Natural killer cell (primary cell): Measurements from ENCODE around the gene PCSK5. TPM values are rescaled to one million over a fixed set of nuclear protein-coding genes. Genes with fewer than 3 reads are reported as not detected.

Source experiments
- ATAC-seq, 3 donors: fragments of 150-1000 bp in 2 of 3; fragments of 200-7000 bp in 1 of 3; cut with Tn5 transposase; 1 replicate in 1 of 3; 2 replicates in 2 of 3; pipeline ENCODE4 v1.10.0; 2021; ENCODE audit warnings: mild to moderate bottlenecking in 2 of 3, moderate library complexity in 2 of 3
- DNase-seq, 2 donors: peaks; one replicate each; pipeline versions ENCODE4 v3.0.0 to v3.0.0-alpha.2; 2013 to 2021; ENCODE audit warnings: mixed read lengths in 1 of 2
- H3K27ac ChIP-seq: one replicate; pipeline ENCODE4 v1.5.1; 2013; ENCODE audit warnings: mild to moderate bottlenecking, low read length
- H3K27me3 ChIP-seq: one replicate; pipeline ENCODE4 v1.6.1; 2013; ENCODE audit warnings: low read length; ENCODE audit not compliant: control insufficient read depth, insufficient read depth
- H3K36me3 ChIP-seq: one replicate; pipeline ENCODE4 v1.6.1; 2013; ENCODE audit warnings: low read length; ENCODE audit not compliant: control insufficient read depth, insufficient read depth
- H3K4me1 ChIP-seq: one replicate; pipeline ENCODE4 v1.6.1; 2013; ENCODE audit warnings: low read length; ENCODE audit not compliant: control insufficient read depth, insufficient read depth
- H3K4me3 ChIP-seq: one replicate; pipeline ENCODE4 v1.5.1; 2013; ENCODE audit warnings: low read length
- H3K9me3 ChIP-seq: one replicate; pipeline ENCODE4 v1.6.1; 2013; ENCODE audit warnings: low read length; ENCODE audit not compliant: control insufficient read depth, insufficient read depth
- H3K27ac Mint-ChIP-seq, 2 donors: one replicate each; pipeline ENCODE4 v1.8.0; 2022; ENCODE audit warnings: mild to moderate bottlenecking in 2 of 2, mixed read lengths in 2 of 2, moderate library complexity in 1 of 2
- H3K27me3 Mint-ChIP-seq, 2 donors: one replicate each; pipeline ENCODE4 v1.8.0; 2022; ENCODE audit warnings: low read depth in 2 of 2, mixed read lengths in 2 of 2
- H3K36me3 Mint-ChIP-seq: one replicate; pipeline ENCODE4 v1.8.0; 2022; ENCODE audit warnings: mixed read lengths
- H3K4me1 Mint-ChIP-seq, 2 donors: one replicate each; pipeline ENCODE4 v1.8.0; 2022; ENCODE audit warnings: mixed read lengths in 2 of 2
- H3K4me3 Mint-ChIP-seq: one replicate; pipeline ENCODE4 v1.8.0; 2022; ENCODE audit warnings: mild to moderate bottlenecking, moderate library complexity, mixed read lengths
- H3K9me3 Mint-ChIP-seq, 2 donors: one replicate each; pipeline ENCODE4 v1.8.0; 2022; ENCODE audit warnings: mixed read lengths in 2 of 2
- WGBS: methylation state at CpG from one replicate; pipeline ENCODE4 v1.1.7; 2013; ENCODE audit warnings: missing lambda C conversion rate; ENCODE audit not compliant: insufficient coverage; 5-methylcytosine and 5-hydroxymethylcytosine counted together
- intact Hi-C: fragments of 100-400 bp; cut with micrococcal nuclease; formaldehyde crosslinking; loops from one replicate; pipeline ENCODE4 v1.14.2; 2022
- total RNA-seq, 4 donors: library from RNA; stranded (reverse); fragments of 120-200 nt in 1 of 4; gene quantifications; one replicate each; pipeline versions ENCODE4 v1.2.3 to v1.2.4, GENCODE V29; 2013 to 2022
- TF ChIP-seq, protein P1 (sequence below): fragments of 200-600 bp; IDR thresholded peaks from one replicate; pipeline ENCODE4 v1.8.0; 2022; ENCODE audit warnings: antibody characterized with exemption

PCSK5 gene
- total RNA-seq, 3 donors from 2014 or later (not counting 1 experiment from before 2014, with no cell fraction given) = 2.4 to 13.2 (median 5.7) TPM

DNA sequence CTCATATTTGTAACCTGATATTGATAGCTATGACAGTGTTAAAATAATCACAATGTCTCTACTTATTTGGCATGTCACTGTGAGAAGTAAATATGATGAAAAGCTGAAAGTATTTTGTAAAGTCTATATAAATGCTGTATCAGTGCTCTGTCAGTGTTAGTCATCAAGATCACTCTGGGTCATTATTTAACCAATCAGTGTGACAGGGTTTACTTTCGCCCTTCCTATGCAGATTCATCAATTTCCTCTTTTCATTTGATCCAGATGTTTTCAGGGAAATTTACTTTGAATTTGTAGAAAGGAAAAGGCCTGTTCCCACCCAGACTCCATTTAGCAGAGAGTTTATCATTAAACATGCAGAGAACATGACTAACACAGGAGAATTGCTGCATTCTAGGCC lies 9.9 kb upstream of the PCSK5 start:
- intact Hi-C loops = no loop called here
- H3K36me3 Mint-ChIP-seq = no peaks in the 10 kb centered on the region
- Histone ChIP-seq H3K27ac (no peak overlapping the region), H3K4me3 (no peak overlapping the region), H3K4me1 (no peaks in the 10 kb centered on the region), H3K9me3 (no peaks in the 10 kb centered on the region), H3K36me3 (no peaks in the 10 kb centered on the region), H3K27me3 (no peaks in the 10 kb centered on the region)
- peaks cover 11 to 23% of the 10 kb centered on the region in 2 donors for H3K27me3 Mint-ChIP-seq
- H3K27ac Mint-ChIP-seq = no peak overlapping the region
- TF ChIP-seq, protein P1, sequence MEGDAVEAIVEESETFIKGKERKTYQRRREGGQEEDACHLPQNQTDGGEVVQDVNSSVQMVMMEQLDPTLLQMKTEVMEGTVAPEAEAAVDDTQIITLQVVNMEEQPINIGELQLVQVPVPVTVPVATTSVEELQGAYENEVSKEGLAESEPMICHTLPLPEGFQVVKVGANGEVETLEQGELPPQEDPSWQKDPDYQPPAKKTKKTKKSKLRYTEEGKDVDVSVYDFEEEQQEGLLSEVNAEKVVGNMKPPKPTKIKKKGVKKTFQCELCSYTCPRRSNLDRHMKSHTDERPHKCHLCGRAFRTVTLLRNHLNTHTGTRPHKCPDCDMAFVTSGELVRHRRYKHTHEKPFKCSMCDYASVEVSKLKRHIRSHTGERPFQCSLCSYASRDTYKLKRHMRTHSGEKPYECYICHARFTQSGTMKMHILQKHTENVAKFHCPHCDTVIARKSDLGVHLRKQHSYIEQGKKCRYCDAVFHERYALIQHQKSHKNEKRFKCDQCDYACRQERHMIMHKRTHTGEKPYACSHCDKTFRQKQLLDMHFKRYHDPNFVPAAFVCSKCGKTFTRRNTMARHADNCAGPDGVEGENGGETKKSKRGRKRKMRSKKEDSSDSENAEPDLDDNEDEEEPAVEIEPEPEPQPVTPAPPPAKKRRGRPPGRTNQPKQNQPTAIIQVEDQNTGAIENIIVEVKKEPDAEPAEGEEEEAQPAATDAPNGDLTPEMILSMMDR = no peak
- no peaks in the 10 kb centered on the region for H3K9me3 Mint-ChIP-seq
- no CpG with 5 or more reads among the region's 1 CpG for WGBS
- H3K4me3 Mint-ChIP-seq = no peak overlapping the region
- DNase-seq (no peak), ATAC-seq (no peak)
- no peaks in the 10 kb centered on the region for H3K4me1 Mint-ChIP-seq

DNA sequence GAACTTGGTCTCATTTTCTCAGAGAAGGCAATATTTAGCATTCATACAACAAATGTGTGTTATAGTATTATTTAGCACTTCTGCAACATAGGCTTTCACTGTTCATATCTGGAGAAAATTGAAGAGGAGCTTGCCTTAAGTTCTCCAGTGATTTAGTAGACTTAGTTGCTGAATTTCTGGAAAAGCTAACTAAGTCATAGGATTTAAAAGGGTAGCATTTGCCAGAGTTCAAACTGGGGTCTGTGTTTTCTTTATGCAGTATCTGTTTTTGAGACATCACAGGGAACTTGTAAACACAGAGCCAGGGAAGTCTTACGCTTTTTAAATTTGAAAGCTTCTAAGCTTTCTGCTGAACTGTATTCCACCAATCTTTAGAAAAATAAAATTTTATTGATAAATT lies 8.7 kb upstream of the PCSK5 start:
- peaks cover 15 to 29% of the 10 kb centered on the region in 2 donors for H3K27me3 Mint-ChIP-seq
- intact Hi-C loops = no loop called here
- Histone ChIP-seq H3K4me3 (no peak overlapping the region), H3K4me1 (no peaks in the 10 kb centered on the region), H3K27ac (no peak overlapping the region), H3K27me3 (no peaks in the 10 kb centered on the region), H3K36me3 (no peaks in the 10 kb centered on the region), H3K9me3 (no peaks in the 10 kb centered on the region)
- no peaks in the 10 kb centered on the region for H3K4me1 Mint-ChIP-seq
- no CpG with 5 or more reads among the region's 1 CpG for WGBS
- TF ChIP-seq, protein P1 = no peak
- DNase-seq = no peak
- ATAC-seq = no peak
- no peaks in the 10 kb centered on the region for H3K36me3 Mint-ChIP-seq
- no peak overlapping the region for H3K27ac Mint-ChIP-seq
- no peaks in the 10 kb centered on the region for H3K9me3 Mint-ChIP-seq
- no peak overlapping the region for H3K4me3 Mint-ChIP-seq

DNA sequence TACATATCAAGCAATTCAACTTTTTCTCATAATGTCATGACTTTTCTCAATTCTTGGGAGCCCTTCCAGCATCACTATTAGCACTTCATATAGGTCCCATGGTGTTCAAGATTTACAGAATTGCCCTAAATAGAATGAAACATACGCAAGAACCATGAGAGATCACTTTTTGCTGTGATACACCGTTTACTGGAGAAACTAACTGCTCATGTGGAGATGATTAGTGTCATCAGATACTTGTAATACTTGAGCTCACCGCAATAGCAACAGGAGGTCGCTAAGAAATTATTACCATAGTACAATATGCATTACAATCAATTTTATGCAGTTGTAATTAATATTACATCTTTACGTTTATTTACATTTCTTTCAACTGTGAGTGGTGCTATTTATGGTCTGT lies 4.8 kb upstream of the PCSK5 start:
- peaks cover 26 to 44% of the 10 kb centered on the region in 2 donors for H3K27me3 Mint-ChIP-seq
- Histone ChIP-seq H3K9me3 (no peaks in the 10 kb centered on the region), H3K27me3 (no peaks in the 10 kb centered on the region), H3K4me1 (peaks cover 5% of the 10 kb centered on the region), H3K4me3 (no peak overlapping the region), H3K36me3 (no peaks in the 10 kb centered on the region), H3K27ac (no peak overlapping the region)
- ATAC-seq = no peak
- H3K4me1 Mint-ChIP-seq = peaks cover 15 to 16% of the 10 kb centered on the region in 2 donors
- H3K4me3 Mint-ChIP-seq = no peak overlapping the region
- intact Hi-C loops = no loop called here
- TF ChIP-seq, protein P1 = no peak
- DNase-seq = no peak
- no peak overlapping the region for H3K27ac Mint-ChIP-seq
- whole genome bisulfite sequencing = 84% methylated on average over 2 of the region's 5 CpGs
- H3K36me3 Mint-ChIP-seq = no peaks in the 10 kb centered on the region
- H3K9me3 Mint-ChIP-seq = no peaks in the 10 kb centered on the region

DNA sequence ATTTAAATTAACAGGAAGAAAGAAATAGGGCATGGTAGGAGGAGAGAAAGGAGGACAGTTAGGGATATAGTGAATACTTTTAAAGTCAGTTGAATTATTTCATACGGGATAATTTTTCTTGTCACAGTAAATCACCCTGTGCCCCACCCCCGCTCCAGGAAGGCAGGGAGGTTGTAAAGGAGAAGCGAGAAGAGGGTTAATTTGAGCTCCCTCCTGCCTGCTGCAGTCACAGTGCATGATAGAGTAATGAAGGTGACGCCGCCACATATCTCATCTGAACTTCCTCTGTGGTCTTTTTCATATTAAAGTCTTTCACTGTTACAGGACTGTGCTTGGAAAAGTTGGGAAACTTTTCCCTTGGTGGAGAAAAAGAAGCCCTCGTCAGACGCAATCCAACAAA lies 896 bp upstream of the PCSK5 start:
- Mint-ChIP-seq H3K36me3 (no peaks in the 10 kb centered on the region), H3K27me3 (peaks cover 42 to 63% of the 10 kb centered on the region in 2 donors), H3K27ac (peak overlapping the region; percentile 76 to 91), H3K4me1 (peaks cover 31 to 34% of the 10 kb centered on the region in 2 donors), H3K4me3 (peak overlapping the region; percentile 92), H3K9me3 (no peaks in the 10 kb centered on the region)
- ATAC-seq (no peak), DNase-seq (peak in 1 of 2 donors; percentile 42)
- Histone ChIP-seq H3K4me3 (peak overlapping the region; percentile 46), H3K9me3 (no peaks in the 10 kb centered on the region), H3K36me3 (no peaks in the 10 kb centered on the region), H3K27ac (peak overlapping the region; percentile 22), H3K4me1 (peaks cover 24% of the 10 kb centered on the region), H3K27me3 (peaks cover 25% of the 10 kb centered on the region)
- intact Hi-C loops = no loop called here
- TF ChIP-seq, protein P1 = no peak
- whole genome bisulfite sequencing = 9% methylated on average over 3 of the region's 7 CpGs
